HG02642 (cell line): ENCODE results near the gene SLC25A6.
"Not testable (repeated sequence)": the region's sequence is repeated elsewhere in the genome, so short reads cannot be mapped to it uniquely, and the experiment has no call there.

Experiments
- ATAC-seq: cut with Tn5 transposase; IDR thresholded peaks from one replicate; pipeline ENCODE4 v1.9.1; 2021; ENCODE audit warnings: mild to moderate bottlenecking; ENCODE audit not compliant: unreplicated experiment, poor library complexity

SLC25A6 gene

DNA sequence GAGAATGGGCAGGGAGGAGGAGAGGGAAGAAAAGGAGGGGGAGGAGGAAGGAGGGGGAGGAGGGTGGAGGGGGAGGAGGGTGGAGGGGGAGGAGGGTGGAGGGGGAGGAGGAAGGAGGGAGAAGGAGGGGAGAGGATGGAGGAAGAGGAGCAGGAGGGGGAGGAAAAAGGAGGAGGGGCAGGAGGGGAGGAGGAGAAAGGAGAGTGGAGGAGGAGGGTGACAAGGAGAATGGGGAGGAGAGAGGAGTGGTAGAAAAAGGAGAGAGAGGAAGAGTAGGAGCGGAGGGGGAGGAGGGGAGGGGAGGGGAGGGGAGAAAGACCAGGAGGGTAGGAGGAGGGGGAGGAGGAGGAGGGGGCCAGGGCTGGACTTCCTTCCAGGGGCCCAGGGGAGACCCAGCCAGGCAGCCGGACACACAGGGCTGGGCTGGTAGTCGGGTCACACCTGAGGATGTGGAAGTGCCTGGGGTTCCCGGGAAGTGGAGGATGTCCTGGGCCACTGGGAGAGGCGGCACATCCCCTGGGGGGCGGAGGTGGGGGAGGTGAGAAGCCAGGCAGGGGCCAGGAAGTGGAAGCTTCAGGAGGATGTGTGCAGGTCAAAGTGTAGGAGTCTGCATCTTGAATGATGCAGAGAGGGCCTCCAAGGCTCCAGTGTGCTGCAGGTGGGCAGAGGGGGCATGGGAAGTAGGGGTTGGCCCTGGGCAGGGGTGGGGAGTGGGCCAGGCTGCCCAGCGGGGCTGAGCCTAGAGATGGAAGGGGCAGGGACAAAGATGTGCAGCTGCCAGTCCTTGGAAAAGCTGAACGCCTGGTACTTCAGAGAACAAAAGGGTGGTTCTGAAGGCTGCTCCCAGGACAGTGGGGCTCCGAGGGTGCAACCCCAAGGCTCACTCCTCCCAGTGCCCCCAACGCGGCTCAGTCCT is 36.5 kb downstream of the SLC25A6 start:
- no peak for ATAC-seq

DNA sequence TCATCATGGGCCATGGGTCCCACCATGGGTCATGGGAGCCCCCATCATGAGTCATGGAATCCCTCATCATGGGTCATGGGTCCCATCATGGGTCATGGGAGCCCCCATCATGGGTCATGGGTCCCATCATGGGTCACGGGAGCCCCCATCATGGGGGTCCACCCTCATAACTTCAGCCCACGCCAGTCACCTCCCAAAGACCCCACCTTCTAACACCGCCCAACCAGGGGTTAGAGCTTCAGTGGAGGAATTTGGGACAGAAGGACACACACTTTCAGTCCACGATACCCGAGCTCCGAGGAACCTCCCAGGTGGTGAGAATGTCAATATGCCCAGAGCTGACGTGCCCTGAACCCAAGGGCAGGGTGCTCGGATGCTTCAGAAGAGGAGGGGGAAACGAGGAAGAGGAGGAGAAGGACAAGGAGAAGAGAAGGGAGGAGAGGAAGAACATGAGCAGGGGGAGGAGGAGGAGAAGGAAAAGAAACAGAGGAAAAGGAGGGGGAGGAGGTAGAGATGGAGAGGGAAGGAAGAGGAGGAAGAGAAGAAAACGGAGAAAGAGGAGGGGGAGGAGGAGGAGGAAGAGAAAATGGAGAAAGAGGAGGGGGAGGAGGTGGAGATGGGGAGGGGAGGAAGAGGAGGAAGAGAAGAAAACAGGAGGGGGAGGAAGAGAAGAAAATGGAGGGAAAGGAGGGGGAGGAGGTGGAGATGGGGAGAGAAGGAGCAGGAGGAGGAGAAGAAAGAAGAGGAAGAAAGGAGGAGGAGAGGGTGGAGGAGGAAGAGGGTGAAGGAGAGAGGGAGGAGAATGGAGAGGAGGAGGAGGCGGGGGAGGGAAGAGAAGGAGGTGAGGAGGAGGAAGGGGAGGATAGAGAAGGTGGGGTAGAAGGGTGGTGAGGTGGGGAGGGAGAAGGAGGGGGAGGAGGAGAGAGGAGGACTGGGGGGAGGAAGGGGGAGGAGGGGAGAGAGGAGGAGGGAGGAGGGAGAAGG is 37.6 kb downstream of the SLC25A6 start:
- no peak for ATAC-seq

DNA sequence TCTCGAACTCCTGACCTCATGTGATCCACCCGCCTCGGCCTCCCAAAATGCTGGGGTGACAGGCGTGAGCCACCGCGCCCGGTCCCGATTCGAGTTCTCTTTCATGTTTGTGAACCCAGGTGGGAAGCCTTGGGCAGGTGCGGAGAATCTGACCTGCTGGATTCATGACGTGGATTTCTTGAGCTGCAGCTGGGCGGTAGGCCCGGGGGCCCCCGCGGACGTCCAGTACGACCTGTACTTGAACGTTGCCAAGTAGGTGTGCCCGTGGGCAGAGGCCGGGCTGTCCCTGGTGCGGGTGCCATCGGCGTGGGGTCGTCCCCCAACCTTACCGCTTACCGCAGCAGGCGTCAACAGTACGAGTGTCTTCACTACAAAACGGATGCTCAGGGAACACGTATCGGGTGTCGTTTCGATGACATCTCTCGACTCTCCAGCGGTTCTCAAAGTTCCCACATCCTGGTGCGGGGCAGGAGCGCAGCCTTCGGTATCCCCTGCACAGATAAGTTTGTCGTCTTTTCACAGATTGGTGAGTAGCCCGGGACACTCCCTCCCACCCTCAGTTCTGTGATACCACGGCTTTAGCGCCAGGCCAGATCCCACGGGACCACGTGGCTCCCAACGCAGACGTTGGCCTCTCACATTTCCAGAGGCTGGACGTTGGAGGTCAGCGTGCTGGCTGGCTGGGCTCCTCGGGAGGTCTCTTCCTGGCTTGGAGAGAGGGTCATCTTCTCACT is 39.8 kb downstream of the SLC25A6 start:
- no peak for ATAC-seq

DNA sequence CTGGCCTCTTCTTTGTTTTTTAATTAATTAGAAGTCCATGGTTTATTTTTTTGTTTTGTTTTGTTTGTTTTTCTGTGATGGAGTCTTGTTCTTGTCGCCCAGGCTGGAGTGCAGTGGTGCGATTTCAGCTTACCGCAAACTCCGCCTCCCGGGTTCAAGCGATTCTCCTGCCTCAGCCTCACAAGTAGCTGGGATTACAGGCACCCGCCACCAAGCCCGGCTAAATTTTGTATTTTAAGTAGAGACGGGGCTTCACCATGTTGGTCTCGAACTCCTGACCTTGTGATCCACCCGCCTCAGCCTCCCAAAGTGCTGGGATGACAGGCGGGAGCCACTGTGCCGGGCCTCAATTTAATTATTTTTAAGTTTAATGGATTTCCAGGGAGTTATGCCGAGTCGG is 42.3 kb downstream of the SLC25A6 start:
- ATAC-seq: not testable (repeated sequence)

DNA sequence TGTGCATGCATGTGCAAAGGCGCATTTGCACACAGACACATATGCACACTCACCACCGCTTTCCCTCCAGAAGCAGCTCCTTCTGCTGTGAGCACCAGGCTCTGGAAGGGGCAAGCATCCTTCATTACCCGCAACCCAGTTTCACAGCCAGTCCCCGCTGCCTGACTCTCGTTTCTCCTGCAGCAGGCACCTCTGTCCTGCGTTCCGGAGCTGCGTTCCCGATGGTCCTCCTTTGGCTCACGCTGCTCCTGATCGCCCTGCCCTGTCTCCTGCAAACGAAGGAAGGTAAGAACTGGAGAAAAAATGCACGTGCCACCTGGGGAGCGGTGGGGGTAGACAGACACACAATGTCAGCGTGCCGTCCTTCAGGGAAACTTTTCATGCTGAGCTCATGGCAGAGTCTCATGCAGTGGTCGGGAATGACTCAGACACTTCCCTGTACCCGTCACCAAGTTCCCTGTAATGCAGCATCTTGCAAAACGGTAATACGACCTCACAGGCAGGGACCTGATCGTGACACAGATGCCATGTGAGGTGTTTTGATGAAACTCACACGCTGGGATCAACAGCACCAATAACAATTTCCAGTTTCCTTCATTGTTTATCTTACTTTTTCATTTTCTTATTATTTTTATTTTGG is 50.2 kb downstream of the SLC25A6 start:
- no peak for ATAC-seq

DNA sequence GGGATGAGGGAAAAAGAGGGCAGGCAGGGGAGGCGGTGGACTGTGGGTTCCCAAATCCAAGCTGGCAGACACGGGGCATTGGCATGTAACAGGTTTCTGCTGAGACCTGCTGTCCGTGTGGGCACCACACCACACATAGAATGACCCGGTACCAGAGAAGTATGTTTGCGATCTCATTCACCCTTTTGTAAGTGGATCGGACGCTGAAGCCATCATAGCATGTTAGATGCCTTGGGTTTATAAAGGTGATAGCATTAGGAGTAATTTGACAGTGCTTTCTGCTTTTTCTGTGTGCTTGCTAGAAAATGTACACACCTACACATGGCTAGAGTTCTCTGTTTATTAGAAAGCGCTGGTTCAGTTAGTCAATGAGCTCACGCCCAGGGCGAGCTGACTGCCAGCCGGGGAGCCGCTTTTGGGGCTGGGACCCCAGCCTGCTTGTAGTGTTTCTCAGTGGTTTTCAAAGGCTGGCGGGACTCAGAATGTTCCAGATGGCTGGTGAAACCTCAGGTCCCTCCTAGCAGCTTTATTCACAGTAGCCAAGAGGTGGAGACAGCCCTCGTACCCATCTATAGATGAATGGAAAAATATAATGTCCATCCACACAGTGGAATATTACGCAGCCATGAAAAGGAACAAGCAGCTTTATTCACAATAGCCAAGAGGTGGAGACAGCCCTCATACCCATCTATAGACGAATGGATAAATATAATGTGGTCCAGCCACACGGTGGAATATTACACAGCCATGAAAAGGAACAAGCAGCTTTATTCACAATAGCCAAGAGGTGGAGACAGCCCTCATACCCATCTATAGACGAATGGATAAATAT is 54.7 kb downstream of the SLC25A6 start:
- peak; percentile 36 for ATAC-seq

DNA sequence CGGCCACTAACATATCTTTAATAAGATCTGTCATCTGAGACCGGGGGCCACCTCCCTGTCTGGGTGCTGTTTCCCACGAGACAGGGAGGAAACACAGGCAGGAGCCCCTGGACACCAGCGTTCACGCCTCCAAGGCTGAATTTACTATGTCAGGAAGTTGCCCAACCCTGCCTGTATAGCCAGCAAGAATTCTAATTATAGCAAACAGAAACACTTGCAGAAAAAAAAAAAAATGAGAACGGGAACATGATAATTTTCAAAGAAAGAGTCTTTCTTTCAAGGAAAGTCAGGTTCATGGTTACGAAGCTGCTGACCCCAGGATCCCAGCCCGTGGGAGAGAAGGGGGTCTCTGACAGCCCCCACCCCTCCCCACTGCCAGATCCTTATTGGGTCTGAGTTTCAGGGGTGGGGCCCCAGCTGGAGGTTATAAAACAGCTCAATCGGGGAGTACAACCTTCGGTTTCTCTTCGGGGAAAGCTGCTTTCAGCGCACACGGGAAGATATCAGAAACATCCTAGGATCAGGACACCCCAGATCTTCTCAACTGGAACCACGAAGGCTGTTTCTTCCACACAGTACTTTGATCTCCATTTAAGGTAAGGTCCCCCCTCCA is 55.5 kb downstream of the SLC25A6 start, which contains the start of gene IL3RA:
IL3RA (plus strand) TSS at position 455 of the 613 bp plus-strand sequence. CDS start 4,981 bp downstream, outside the sequence.
- peak; percentile 70 for ATAC-seq
